ENCODE results near the gene ATP5F1A.

The ATP5F1A gene

GRCh38 chr18:46042571-46043123 lies 55.4 kb downstream of the ATP5F1A start:
- DNase-seq, result no peak

GRCh38 chr18:46040747-46041104 lies 57.4 kb downstream of the ATP5F1A start:
- DNase-seq, result no peak

GRCh38 chr18:46040033-46040746 lies 57.9 kb downstream of the ATP5F1A start:
- DNase-seq, result no peak

GRCh38 chr18:46037512-46038305 lies 60.4 kb downstream of the ATP5F1A start:
- no peak for DNase-seq

GRCh38 chr18:46035696-46036680 lies 62.1 kb downstream of the ATP5F1A start:
- DNase-seq, result no peak

- DNase-seq, result no peak
These were observed 63.9 kb downstream of the ATP5F1A start for GRCh38 chr18:46034230-46034629.

- DNase-seq, result no peak
These were observed 66.4 kb downstream of the ATP5F1A start for GRCh38 chr18:46031741-46032140.
